Sigmoid colon (tissue), 7 donors: ENCODE data around the gene CD226. TPM values are rescaled to one million over a fixed set of nuclear protein-coding genes. Genes with fewer than 3 reads are reported as not detected.
A peak's percentile ranks its signal among the peaks of the same experiment; 100 is the strongest.

ENCODE experiments used
- DNase-seq: peaks from one replicate; pipeline ENCODE4 v3.0.0-alpha.2; 2019
- H3K27ac ChIP-seq, 4 donors: fragments of 200-600 bp; sonication (generic); one replicate each; pipeline ENCODE4 v1.5.1; 2016 to 2019; ENCODE audit warnings: mild to moderate bottlenecking in 1 of 4
- H3K27me3 ChIP-seq, 3 donors: fragments of 200-600 bp; sonication (generic); one replicate each; pipeline ENCODE4 v1.5.1; 2019; ENCODE audit warnings: mild to moderate bottlenecking in 1 of 3
- H3K36me3 ChIP-seq, 4 donors: fragments of 200-600 bp; sonication (generic); one replicate each; pipeline ENCODE4 v1.5.1; 2016 to 2019
- H3K4me1 ChIP-seq, 4 donors: fragments of 200-600 bp; sonication (generic); one replicate each; pipeline ENCODE4 v1.5.1; 2017 to 2019
- H3K4me3 ChIP-seq, 4 donors: fragments of 200-600 bp; sonication (generic); one replicate each; pipeline ENCODE4 v1.5.1; 2017 to 2019; ENCODE audit warnings: mild to moderate bottlenecking in 2 of 4, moderate library complexity in 1 of 4
- H3K9me3 ChIP-seq, 4 donors: fragments of 200-600 bp in 3 of 4; sonication (generic) in 3 of 4; one replicate each; pipeline versions ENCODE4 v1.5.1 to v1.6.1; 2013 to 2019
- CTCF ChIP-seq, 4 experiments: fragments of 450-650 bp in 3 of 4; fragments of 200-600 bp in 1 of 4; IDR thresholded peaks; one replicate each; pipeline ENCODE4 v1.5.1; 2016 to 2019; ENCODE audit warnings: antibody characterized with exemption in 4 of 4, mild to moderate bottlenecking in 3 of 4, moderate library complexity in 2 of 4
- EP300 ChIP-seq, 4 donors: sonication (generic); formaldehyde crosslinking; IDR thresholded peaks; one replicate each; pipeline ENCODE4 v1.6.1; 2017; ENCODE audit warnings: antibody characterized with exemption in 4 of 4
- POLR2A ChIP-seq, 2 donors: fragments of 450-650 bp; IDR thresholded peaks; one replicate each; pipeline ENCODE4 v1.6.1; 2016; ENCODE audit warnings: antibody characterized with exemption in 2 of 2, mild to moderate bottlenecking in 2 of 2, moderate library complexity in 2 of 2
- POLR2AphosphoS5 ChIP-seq, 4 donors: sonication (generic); formaldehyde crosslinking; IDR thresholded peaks; one replicate each; pipeline ENCODE4 v1.6.1; 2017; ENCODE audit warnings: antibody characterized with exemption in 4 of 4
- WGBS, 2 donors: extraction: QIAGEN DNeasy Blood & Tissue Kit; methylation state at CpG; one replicate each; pipeline ENCODE4 v1.1.7; 2013; 5-methylcytosine and 5-hydroxymethylcytosine counted together
- intact Hi-C: fragments of 100-400 bp; cut with DNase I; formaldehyde crosslinking; loops from one replicate; pipeline ENCODE4 v1.15.1; 2023
- polyA plus RNA-seq, 3 donors: library from polyadenylated mRNA; stranded (reverse); fragments of 200-250 nt; gene quantifications; one replicate each; pipeline ENCODE4 v1.2.3, GENCODE V29; 2013
- total RNA-seq, 4 donors: library from RNA; depleted of rRNA; stranded (reverse); fragments of >200 nt; gene quantifications; one replicate each; pipeline ENCODE4 v1.1.0, GENCODE V29; 2016
- donor health status: healthy with polysubstance abuse.
- donor health status: Bipolar disorder and iron deficiency.
- donor health status: healthy.

The CD226 gene
- total and polyA plus RNA-seq, 7 donors: under 0.01 to 2.4 (median 0.55) TPM

GRCh38 chr18:69957747-69958146 is 10.1 kb upstream of the CD226 start:
- 88 to 89% methylated on average over 3 of the region's 3 CpGs for WGBS, 2 donors
- H3K4me1 ChIP-seq: peaks cover 0 to 11% (median 5%) of the 10 kb centered on the region in 4 donors
- no peak for TF ChIP-seq POLR2AphosphoS5 (IDR thresholded peaks at IDR 0.05)
- TF ChIP-seq EP300 (IDR thresholded peaks at IDR 0.05): no peak
- TF ChIP-seq CTCF (IDR thresholded peaks at IDR 0.05): no peak
- no peak for TF ChIP-seq POLR2A (IDR thresholded peaks at IDR 0.05)
- intact Hi-C loops: loop anchor here (5.0 kb wide), 1 partner anchor 75 kb away; no protein-coding TSS in a partner anchor
- no peaks in the 10 kb centered on the region for H3K27me3 ChIP-seq
- H3K9me3 ChIP-seq: no peaks in the 10 kb centered on the region
- no peak overlapping the region for H3K27ac ChIP-seq
- DNase-seq: no peak
- H3K4me3 ChIP-seq: no peak overlapping the region
- no peaks in the 10 kb centered on the region for H3K36me3 ChIP-seq

- intact Hi-C loops: loop anchor here (5.0 kb wide), 1 partner anchor 75 kb away; no protein-coding TSS in a partner anchor
- no peaks in the 10 kb centered on the region for H3K27me3 ChIP-seq
- WGBS, 2 donors: 49 to 72% methylated on average over 20 of the region's 20 CpGs
- peaks cover 0 to 11% (median 5%) of the 10 kb centered on the region in 4 donors for H3K4me1 ChIP-seq
- no peaks in the 10 kb centered on the region for H3K36me3 ChIP-seq
- no peak for TF ChIP-seq POLR2AphosphoS5 (IDR thresholded peaks at IDR 0.05)
- TF ChIP-seq CTCF (IDR thresholded peaks at IDR 0.05): no peak
- TF ChIP-seq POLR2A (IDR thresholded peaks at IDR 0.05): no peak
- no peak for TF ChIP-seq EP300 (IDR thresholded peaks at IDR 0.05)
- peak overlapping the region in 1 of 4 donors; percentile 45 for H3K27ac ChIP-seq
- no peaks in the 10 kb centered on the region for H3K9me3 ChIP-seq
- DNase-seq: no peak
- H3K4me3 ChIP-seq: no peak overlapping the region
Observed at GRCh38 chr18:69956665-69957620, 9.3 kb upstream of the CD226 start.

GRCh38 chr18:69956057-69956456 is 8.4 kb upstream of the CD226 start:
- Histone ChIP-seq H3K27me3 (no peaks in the 10 kb centered on the region), H3K4me1 (peaks cover 0 to 11% (median 5%) of the 10 kb centered on the region in 4 donors), H3K4me3 (no peak overlapping the region), H3K27ac (peak overlapping the region in 1 of 4 donors; percentile 45), H3K36me3 (no peaks in the 10 kb centered on the region), H3K9me3 (no peaks in the 10 kb centered on the region)
- no peak for DNase-seq
- TF ChIP-seq EP300 (IDR thresholded peaks at IDR 0.05): no peak
- TF ChIP-seq CTCF (IDR thresholded peaks at IDR 0.05): no peak
- no peak for TF ChIP-seq POLR2A (IDR thresholded peaks at IDR 0.05)
- TF ChIP-seq POLR2AphosphoS5 (IDR thresholded peaks at IDR 0.05): peak in 1 of 4 donors; percentile 33
- WGBS, 2 donors: 65 to 72% methylated on average over 5 of the region's 5 CpGs
- intact Hi-C loops: loop anchor here (5.0 kb wide), 1 partner anchor 74 kb away; no protein-coding TSS in a partner anchor

GRCh38 chr18:69954719-69955480 is 7.2 kb upstream of the CD226 start:
- H3K27ac ChIP-seq: no peak overlapping the region
- no peaks in the 10 kb centered on the region for H3K27me3 ChIP-seq
- DNase-seq: no peak
- WGBS, 2 donors: 74 to 77% methylated on average over 5 of the region's 5 CpGs
- H3K4me1 ChIP-seq: peaks cover 0 to 11% (median 5%) of the 10 kb centered on the region in 4 donors
- H3K4me3 ChIP-seq: no peak overlapping the region
- H3K36me3 ChIP-seq: no peaks in the 10 kb centered on the region
- no peaks in the 10 kb centered on the region for H3K9me3 ChIP-seq
- TF ChIP-seq POLR2AphosphoS5 (IDR thresholded peaks at IDR 0.05) (no peak), CTCF (IDR thresholded peaks at IDR 0.05) (no peak), POLR2A (IDR thresholded peaks at IDR 0.05) (no peak), EP300 (IDR thresholded peaks at IDR 0.05) (no peak)
- intact Hi-C loops: loop anchor here (5.0 kb wide), 1 partner anchor 73 kb away; no protein-coding TSS in a partner anchor
